HUES64 (cell line): Measurements from ENCODE around the gene LHFPL6. TPM values are rescaled to one million over a fixed set of nuclear protein-coding genes. Genes with fewer than 3 reads are reported as not detected.

ENCODE experiments used
- H3K27ac ChIP-seq: 2 replicates; pipeline ENCODE4 v1.7.0; 2013; ENCODE audit warnings: low read depth, low read length, inconsistent platforms
- H3K27me3 ChIP-seq: 2 replicates; pipeline ENCODE4 v1.6.1; 2013; ENCODE audit warnings: mild to moderate bottlenecking, low read length; ENCODE audit not compliant: insufficient read depth
- H3K36me3 ChIP-seq: 2 replicates; pipeline ENCODE4 v1.6.1; 2013; ENCODE audit warnings: mild to moderate bottlenecking, low read length; ENCODE audit not compliant: insufficient read depth
- H3K4me1 ChIP-seq: 2 replicates; pipeline ENCODE4 v1.6.1; 2013; ENCODE audit warnings: mild to moderate bottlenecking, low read length, moderate library complexity; ENCODE audit not compliant: insufficient read depth
- H3K4me3 ChIP-seq: 2 replicates; pipeline ENCODE4 v1.5.1; 2013; ENCODE audit warnings: mild to moderate bottlenecking, low read length, moderate library complexity
- H3K9ac ChIP-seq: 2 replicates; pipeline ENCODE4 v1.6.1; 2013; ENCODE audit warnings: mild to moderate bottlenecking, low read depth, low read length
- H3K9me3 ChIP-seq: 2 replicates; pipeline ENCODE4 v1.6.1; 2013; ENCODE audit warnings: low read depth, low read length; ENCODE audit not compliant: insufficient read depth
- WGBS: fragments of 150-250, 120-280 bp; methylation state at CpG from one replicate; pipeline ENCODE4 v1.1.7; 2013; ENCODE audit warnings: missing lambda C conversion rate; 5-methylcytosine and 5-hydroxymethylcytosine counted together
- polyA plus RNA-seq, 2 experiments: library from polyadenylated mRNA; stranded (reverse); fragments of 50-300 nt; gene quantifications; one replicate each; pipeline ENCODE4 v1.2.3, GENCODE V29; 2013

The LHFPL6 gene
- 8.4 TPM for polyA plus RNA-seq (2013, experiment 1 of 2)
- polyA plus RNA-seq (2013, experiment 2 of 2) = 10.1 TPM

DNA sequence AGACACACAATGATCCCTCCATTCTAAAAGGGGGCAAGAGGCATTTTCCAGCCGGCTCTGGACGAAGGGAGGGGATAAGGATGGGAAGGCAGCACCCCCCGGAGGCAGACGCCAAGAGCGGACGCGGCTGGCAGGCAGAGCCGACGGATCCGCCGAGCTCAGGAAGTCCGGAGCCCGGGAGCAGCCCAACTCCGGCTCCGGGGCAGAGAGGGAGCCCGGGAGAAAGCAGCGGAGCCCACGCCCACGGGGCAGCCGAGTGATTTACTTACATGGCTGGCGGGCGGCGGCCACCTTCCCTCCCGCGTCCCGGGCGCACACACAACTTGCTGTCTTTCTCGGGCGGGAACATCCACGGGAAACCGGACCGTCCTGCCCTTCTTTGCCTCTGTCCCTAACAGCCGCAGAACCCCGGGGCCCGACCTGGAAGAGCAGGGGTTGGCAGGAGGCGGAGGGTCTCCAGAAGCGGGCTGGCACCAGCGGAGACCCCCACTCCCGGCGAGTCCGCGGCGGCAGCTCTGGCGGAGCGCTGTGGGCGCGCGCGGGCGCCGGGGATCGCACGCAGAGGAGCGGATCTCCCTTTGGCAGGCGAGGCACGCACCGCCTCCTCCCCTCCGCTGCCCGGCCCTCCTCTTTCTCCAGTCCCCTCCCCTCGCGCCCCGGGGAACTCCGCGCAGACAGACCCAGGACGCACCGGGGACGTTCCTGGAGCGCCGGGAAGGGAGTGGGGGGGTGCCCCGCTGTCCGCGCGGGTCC lies at the start of gene LHFPL6:
Gene LHFPL6, minus strand, starts transcription at position 580 of the 753 bp plus-strand sequence.
- Histone ChIP-seq H3K27ac (no peak within 1 kb of the TSS), H3K9me3 (no peaks in the 10 kb centered on the region), H3K27me3 (peaks cover 53% of the 10 kb centered on the region), H3K9ac (peak within 1 kb of the TSS; percentile 58), H3K36me3 (no peaks in the 10 kb centered on the region), H3K4me1 (no peaks in the 10 kb centered on the region), H3K4me3 (peak within 1 kb of the TSS; percentile 92)
- under 1% methylated on average over 73 of the region's 73 CpGs for WGBS

DNA sequence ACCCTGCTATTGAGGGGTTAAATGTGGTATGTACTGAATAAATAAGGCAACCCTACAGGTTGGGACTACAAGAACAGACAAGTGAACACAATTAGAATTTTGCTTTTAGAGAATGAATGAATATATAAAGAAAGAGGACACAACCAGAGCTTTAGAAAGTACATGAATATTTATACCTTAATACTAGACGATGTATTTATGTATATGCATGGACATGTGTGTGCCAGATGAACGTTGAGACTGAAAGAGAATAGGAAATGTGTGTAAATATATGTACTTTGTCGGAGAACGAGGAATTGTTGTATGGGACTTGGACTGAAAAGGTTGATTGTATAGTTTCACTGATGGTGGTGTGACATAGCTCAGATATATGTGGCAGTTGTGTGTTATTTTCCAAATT lies 43.1 kb upstream of the LHFPL6 start:
- H3K4me3 ChIP-seq = no peak overlapping the region
- 90% methylated on average over 4 of the region's 4 CpGs for WGBS
- no peaks in the 10 kb centered on the region for H3K36me3 ChIP-seq
- H3K4me1 ChIP-seq = no peaks in the 10 kb centered on the region
- no peak overlapping the region for H3K9ac ChIP-seq
- no peak overlapping the region for H3K27ac ChIP-seq
- no peaks in the 10 kb centered on the region for H3K27me3 ChIP-seq
- no peaks in the 10 kb centered on the region for H3K9me3 ChIP-seq

GRCh38 chr13:39641645-39642044 lies 38.7 kb upstream of the LHFPL6 start:
- Histone ChIP-seq H3K27me3 (no peaks in the 10 kb centered on the region), H3K4me3 (no peak overlapping the region), H3K27ac (no peak overlapping the region), H3K9ac (no peak overlapping the region), H3K4me1 (no peaks in the 10 kb centered on the region), H3K9me3 (peaks cover 3% of the 10 kb centered on the region; the same call in 1 of the 2 replicates), H3K36me3 (no peaks in the 10 kb centered on the region)
- WGBS = 100% methylated on average over 1 of the region's 1 CpG

DNA sequence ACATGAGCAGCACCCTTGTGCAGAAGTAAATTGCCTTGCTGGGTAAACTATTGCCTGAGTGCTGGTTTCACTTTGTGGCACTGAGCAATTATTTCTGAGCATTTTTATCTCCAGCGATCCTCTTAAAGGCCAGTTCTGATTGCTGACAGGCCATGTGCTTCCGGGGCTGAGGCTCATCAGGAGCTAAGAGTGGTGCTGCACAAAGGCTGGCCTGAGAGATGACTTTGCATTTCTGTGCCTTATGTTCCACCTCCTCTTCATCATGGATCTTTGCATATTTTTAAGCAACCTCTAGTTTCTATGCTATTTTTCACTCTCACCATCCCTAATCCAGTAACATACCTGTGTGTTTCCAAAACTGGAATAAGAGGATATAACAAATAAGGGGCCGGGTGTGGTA lies 34.9 kb upstream of the LHFPL6 start:
- Histone ChIP-seq H3K27ac (no peak overlapping the region), H3K27me3 (no peaks in the 10 kb centered on the region), H3K36me3 (no peaks in the 10 kb centered on the region), H3K4me3 (no peak overlapping the region), H3K4me1 (no peaks in the 10 kb centered on the region), H3K9me3 (peaks cover 3% of the 10 kb centered on the region; the same call in 1 of the 2 replicates), H3K9ac (no peak overlapping the region)
- WGBS = 97% methylated on average over 3 of the region's 3 CpGs

DNA sequence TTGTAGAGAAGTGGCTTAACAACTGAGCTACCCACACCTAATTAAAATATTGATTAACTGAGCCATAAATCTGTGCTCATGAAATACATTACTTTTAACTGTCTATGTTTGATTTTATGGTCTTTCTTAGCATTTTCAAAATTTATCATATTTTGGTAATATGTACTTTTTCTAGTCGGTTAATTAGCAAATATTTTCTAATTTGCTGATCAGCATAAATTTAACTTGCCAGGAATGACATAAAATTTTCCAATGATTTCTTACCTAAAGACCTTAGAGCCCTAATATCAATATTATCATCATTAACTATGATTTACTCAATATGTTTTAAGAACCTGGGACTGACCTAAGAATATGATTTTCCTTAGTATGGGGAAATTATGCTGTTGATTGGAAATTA lies 32.6 kb upstream of the LHFPL6 start:
- H3K27me3 ChIP-seq = no peaks in the 10 kb centered on the region
- no peaks in the 10 kb centered on the region for H3K4me1 ChIP-seq
- no peak overlapping the region for H3K9ac ChIP-seq
- H3K36me3 ChIP-seq = no peaks in the 10 kb centered on the region
- H3K9me3 ChIP-seq = peaks cover 3% of the 10 kb centered on the region; the same call in 1 of the 2 replicates
- no peak overlapping the region for H3K4me3 ChIP-seq
- 100% methylated on average over 1 of the region's 1 CpG for WGBS
- no peak overlapping the region for H3K27ac ChIP-seq

DNA sequence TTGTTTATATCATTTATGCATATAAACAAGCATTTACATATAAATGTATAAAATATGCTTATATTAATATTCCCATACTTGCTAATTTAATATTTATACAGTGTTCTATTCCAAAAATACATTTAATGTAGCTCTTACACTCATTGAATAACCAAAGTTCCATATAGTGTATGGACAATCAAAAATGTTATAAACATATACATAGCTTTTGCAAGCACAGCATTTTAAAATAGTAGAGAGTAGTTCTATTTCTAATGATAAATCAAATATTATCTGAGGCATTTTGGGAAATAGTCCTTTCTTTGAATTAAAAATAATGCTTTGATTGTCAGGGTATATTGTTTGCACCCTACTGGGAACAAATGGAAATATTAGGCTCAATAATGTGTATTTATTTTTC lies 30.0 kb upstream of the LHFPL6 start:
- peaks cover 3% of the 10 kb centered on the region; the same call in 1 of the 2 replicates for H3K9me3 ChIP-seq
- H3K27ac ChIP-seq = no peak overlapping the region
- H3K9ac ChIP-seq = no peak overlapping the region
- no peaks in the 10 kb centered on the region for H3K4me1 ChIP-seq
- H3K27me3 ChIP-seq = no peaks in the 10 kb centered on the region
- H3K36me3 ChIP-seq = no peaks in the 10 kb centered on the region
- no peak overlapping the region for H3K4me3 ChIP-seq

- no peak overlapping the region for H3K9ac ChIP-seq
These were observed 28.3 kb upstream of the LHFPL6 start for GRCh38 chr13:39631307-39631706.

GRCh38 chr13:39623466-39623865 lies 20.5 kb upstream of the LHFPL6 start:
- no peak overlapping the region for H3K9ac ChIP-seq
- no peaks in the 10 kb centered on the region for H3K27me3 ChIP-seq
- H3K36me3 ChIP-seq = no peaks in the 10 kb centered on the region
- H3K9me3 ChIP-seq = no peaks in the 10 kb centered on the region
- H3K27ac ChIP-seq = no peak overlapping the region
- no peak overlapping the region for H3K4me3 ChIP-seq
- 100% methylated on average over 1 of the region's 1 CpG for WGBS
- no peaks in the 10 kb centered on the region for H3K4me1 ChIP-seq

More at GRCh38 chr13:39631307-39631706, 28.3 kb upstream of the LHFPL6 start:
- no peaks in the 10 kb centered on the region for H3K27me3 ChIP-seq
- H3K4me3 ChIP-seq = no peak overlapping the region
- no peak overlapping the region for H3K27ac ChIP-seq
- 94% methylated on average over 1 of the region's 1 CpG for WGBS
- no peaks in the 10 kb centered on the region for H3K9me3 ChIP-seq
- no peaks in the 10 kb centered on the region for H3K4me1 ChIP-seq
- H3K36me3 ChIP-seq = no peaks in the 10 kb centered on the region

- no peaks in the 10 kb centered on the region for H3K9me3 ChIP-seq
- H3K4me3 ChIP-seq = no peak overlapping the region
- no peak overlapping the region for H3K27ac ChIP-seq
- no peaks in the 10 kb centered on the region for H3K4me1 ChIP-seq
- H3K36me3 ChIP-seq = no peaks in the 10 kb centered on the region
- H3K27me3 ChIP-seq = no peaks in the 10 kb centered on the region
- WGBS = 93% methylated on average over 1 of the region's 1 CpG
- H3K9ac ChIP-seq = no peak overlapping the region
These were observed 15.6 kb upstream of the LHFPL6 start for GRCh38 chr13:39618561-39618960.

DNA sequence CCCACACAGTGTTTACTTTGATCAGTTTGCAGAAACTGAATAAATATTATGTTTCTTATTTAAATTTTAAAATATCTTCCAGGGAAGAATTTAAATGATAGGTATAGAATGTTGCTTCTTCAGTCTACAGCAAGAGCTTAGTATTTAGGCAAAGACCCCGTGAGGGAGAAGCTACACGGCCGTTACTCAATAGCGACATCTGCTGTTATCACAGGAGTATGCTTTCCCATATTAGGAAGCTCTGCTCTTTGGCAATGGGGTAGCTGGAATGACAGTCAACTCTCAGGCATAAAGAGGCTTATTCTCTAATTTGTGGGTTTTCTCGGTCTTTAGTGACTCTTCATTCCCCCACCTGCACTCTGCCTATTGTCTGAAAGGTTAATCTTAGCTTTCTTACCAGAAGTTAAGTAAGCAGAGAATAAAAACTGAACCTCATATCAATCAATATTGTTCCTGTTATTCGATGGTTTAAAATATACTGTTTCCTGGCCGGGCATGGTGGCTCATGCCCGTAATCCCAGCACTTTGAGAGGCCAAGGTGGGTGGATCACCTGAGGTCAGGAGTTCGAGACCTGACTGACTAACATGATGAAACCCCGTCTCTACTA lies 13.2 kb upstream of the LHFPL6 start:
- no peak overlapping the region for H3K9ac ChIP-seq
- H3K27me3 ChIP-seq = no peaks in the 10 kb centered on the region
- no peak overlapping the region for H3K27ac ChIP-seq
- no peaks in the 10 kb centered on the region for H3K36me3 ChIP-seq
- no peaks in the 10 kb centered on the region for H3K4me1 ChIP-seq
- no peaks in the 10 kb centered on the region for H3K9me3 ChIP-seq
- no peak overlapping the region for H3K4me3 ChIP-seq
- 48% methylated on average over 10 of the region's 10 CpGs for WGBS

DNA sequence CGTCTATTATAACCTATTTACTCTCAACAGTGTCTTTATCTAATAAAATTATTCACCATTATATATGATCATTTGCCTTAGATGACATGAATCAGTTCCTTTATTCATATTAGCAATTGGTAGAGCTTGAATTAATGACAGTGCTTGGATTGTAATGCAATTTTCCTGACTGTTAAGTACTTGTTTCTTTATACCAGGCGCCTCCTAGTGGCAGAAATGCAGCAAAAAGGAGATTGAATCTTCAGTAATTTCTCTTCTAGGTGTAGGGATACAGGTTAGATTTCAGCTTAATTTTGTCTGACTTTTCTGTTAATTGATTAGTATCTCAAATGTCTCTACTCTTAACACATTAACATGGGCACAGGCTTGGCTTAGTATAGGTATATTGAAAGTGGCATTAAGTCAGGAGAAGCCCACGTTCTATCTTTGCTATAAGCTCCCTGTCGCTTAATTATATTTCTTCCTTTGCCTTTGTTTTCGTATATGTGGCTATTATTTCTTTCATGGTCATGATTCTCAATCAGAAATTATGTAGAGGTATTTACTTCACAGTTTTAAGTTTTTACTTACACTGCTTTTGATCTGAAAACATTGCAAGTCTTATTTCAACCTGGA lies 9.1 kb upstream of the LHFPL6 start:
- Histone ChIP-seq H3K36me3 (no peaks in the 10 kb centered on the region), H3K27ac (no peak overlapping the region), H3K27me3 (0 out of 2 replicates have a peak, but pooled peaks cover 6% of the 10 kb centered on the region), H3K4me3 (no peak overlapping the region), H3K9me3 (no peaks in the 10 kb centered on the region), H3K4me1 (no peaks in the 10 kb centered on the region), H3K9ac (no peak overlapping the region)
- WGBS = 40% methylated on average over 2 of the region's 5 CpGs
